ENCODE data around the gene ZNF22.

Gene ZNF22

DNA sequence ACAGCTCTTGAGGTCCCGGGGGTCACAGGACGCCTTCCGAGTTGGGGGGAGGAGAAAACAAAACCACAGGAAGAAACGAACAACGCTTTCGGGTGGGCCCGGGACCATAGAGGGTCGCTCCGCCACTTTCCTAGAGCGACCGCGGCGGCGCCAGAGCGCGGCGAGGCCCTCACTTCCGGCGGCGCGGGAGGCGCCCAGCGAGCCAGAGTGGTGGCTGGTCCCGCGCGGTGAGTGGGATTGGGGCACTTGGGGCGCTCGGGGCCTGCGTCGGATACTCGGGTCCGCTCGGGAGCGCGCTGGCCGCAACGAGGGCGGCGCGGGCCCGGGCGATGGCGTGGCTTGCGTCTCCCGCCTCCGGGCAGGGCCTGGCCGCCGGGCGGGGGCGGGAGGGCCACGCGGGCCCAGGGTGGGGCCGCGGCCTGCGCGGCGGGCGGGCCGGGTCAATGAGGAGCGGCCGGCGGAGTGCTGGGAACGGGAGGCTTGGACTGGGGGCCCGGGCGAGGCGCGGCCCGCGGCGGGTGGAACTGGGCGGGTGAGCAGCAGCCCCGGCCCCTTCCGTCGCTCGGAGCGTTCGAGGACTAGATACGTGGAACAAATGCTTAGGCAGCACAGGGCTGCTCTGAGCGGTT, at the start of gene ZNF22:
ZNF22 (plus strand) TSS at position 172 of the 629 bp plus-strand sequence. CDS start 2,446 bp downstream, outside the sequence.
- DNase-seq (ENCODE audit: low read depth, low spot score) = peak; percentile 67

DNA sequence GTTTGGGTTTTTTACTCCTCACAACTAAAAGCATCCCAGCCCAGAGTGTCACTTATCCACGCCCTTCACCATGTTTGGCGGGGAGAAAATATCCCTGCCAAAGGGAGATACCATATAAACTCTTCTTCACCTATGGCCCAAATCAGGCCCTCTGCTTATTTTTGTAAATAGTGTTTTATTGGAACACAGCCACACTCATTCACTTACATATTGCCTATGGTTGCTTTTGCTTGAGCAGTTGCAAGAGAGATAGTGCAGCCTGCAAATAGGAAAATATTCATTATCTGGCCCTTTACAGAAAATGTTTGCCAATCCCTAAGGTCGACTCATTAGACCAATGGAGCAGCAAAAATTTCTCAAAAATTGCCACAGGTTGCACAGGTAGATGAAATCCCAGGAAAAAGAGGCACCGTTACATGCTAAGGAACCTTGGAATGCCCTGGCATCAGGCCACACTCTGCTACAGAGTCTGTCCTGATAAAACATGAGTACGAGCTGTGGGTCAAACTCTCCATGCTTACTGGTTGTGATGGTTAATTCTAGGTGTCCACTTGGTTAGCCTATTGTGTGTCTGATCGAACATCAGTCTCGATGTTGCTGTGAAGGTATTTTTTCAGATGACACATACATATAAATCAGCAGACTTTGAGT, 49.0 kb upstream of the ZNF22 start:
- no peak for DNase-seq (ENCODE audit: low read depth, low spot score)

DNA sequence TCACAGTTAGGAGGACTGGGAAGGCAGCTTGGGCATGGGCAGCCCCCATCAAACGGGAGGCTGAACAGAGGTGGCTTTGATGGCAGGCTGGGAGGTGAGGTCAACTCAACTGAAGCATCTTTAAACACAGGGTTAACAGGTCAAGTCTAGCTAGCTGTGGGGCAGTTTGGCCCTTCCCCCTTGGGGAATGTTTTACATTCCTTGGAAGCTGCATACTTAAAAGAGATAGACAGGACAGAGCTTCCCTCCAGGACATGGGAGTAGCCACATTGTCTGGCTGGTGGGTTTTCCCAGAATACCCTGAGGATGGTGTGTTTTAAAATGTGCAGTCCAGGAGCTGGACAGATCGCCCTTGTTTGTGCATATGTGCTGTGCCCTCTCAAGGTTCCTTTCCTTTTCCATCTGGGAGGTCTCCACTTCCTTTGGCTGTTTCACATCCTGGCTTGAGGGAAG, 47.9 kb upstream of the ZNF22 start:
- peak; percentile 89 for DNase-seq (ENCODE audit: low read depth, low spot score)

DNA sequence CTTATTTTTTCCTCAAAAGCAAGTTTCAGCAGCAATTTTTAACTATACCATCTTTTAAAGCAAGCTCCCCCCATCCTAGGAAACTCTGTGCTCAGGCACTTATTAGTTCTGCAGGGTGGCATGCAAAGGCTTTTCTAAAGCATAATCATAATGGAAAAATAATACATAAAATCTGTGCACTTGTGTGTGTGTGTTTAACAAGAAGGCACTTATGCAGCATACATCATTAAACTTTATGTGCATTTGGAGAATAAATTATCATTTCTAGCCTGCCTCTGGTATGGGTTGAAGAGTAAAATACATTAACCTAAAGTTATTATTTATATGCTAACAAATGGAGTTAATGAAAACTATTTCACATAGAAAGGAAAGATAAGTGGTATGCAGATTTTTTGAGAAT, 46.7 kb upstream of the ZNF22 start:
- DNase-seq (ENCODE audit: low read depth, low spot score) = no peak

DNA sequence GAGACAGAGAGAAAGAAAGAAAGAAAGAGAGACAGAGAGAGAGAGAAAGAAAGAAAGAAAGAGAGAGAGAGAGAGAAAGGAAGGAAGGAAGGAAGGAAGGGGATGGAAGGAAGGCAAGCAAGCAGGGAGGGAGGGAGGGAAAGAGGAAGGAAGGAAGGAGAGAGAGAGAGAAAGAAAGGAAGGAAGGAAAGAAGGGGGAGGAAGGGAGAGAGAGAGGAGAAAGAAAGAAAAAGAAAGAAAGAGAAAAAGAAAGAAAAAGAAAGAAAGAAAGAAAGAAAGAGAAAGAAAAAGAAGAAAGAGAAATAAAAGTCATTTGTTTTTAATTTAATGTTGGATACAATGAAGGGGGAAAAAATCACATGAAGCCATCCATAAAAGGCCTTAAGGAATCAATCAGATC, 45.8 kb upstream of the ZNF22 start:
- no peak for DNase-seq (ENCODE audit: low read depth, low spot score)

DNA sequence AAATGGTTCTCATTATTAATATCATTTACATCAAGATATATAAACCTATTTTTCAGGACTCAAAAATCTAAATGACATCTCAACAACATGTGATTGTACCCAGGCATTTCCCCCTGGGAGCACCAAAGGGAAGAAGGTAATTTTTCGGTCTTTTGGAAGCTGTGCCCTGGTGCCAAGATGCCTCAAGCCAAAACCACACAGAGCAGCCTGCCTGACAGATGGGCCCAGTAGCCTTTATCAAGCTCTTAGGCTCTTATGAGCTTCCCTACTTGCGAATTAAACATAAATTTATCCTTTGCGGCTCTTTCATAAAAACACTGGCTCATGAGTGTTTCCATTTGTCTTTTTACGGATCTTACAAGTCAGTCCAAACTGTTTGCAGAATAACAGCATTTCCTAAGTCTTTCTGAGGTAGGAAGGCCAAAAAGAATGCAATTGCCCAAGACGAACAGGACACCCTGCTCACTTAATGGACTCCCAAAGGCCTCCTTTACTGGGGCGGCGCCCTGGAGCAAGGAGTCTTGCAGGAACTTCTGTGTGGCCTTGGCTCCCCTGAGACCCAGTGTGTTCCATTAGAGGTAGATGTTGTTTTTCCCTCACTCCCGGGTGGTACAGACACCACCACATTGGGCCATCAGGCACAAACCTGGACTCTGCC, 45.2 kb upstream of the ZNF22 start:
- DNase-seq (ENCODE audit: low read depth, low spot score) = no peak

DNA sequence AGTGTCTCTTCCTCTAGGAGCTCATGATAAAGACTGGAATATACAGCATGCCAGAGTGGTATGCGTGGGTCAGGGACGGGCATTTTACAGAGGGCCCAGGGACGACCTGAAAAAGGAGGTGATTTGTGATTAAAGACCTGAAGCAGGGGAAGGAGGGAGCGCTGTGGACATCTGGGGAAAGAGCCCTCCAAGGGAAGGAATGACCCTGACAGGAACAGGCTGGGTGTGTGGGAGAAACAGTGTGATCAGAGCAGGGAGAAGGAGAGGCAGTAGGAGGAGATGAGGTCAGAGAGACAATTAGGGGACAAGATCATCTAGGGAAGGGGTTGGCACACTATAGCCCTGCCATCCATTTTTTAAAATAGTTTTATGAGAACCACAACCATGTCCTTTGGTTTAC, 44.5 kb upstream of the ZNF22 start:
- no peak for DNase-seq (ENCODE audit: low read depth, low spot score)

DNA sequence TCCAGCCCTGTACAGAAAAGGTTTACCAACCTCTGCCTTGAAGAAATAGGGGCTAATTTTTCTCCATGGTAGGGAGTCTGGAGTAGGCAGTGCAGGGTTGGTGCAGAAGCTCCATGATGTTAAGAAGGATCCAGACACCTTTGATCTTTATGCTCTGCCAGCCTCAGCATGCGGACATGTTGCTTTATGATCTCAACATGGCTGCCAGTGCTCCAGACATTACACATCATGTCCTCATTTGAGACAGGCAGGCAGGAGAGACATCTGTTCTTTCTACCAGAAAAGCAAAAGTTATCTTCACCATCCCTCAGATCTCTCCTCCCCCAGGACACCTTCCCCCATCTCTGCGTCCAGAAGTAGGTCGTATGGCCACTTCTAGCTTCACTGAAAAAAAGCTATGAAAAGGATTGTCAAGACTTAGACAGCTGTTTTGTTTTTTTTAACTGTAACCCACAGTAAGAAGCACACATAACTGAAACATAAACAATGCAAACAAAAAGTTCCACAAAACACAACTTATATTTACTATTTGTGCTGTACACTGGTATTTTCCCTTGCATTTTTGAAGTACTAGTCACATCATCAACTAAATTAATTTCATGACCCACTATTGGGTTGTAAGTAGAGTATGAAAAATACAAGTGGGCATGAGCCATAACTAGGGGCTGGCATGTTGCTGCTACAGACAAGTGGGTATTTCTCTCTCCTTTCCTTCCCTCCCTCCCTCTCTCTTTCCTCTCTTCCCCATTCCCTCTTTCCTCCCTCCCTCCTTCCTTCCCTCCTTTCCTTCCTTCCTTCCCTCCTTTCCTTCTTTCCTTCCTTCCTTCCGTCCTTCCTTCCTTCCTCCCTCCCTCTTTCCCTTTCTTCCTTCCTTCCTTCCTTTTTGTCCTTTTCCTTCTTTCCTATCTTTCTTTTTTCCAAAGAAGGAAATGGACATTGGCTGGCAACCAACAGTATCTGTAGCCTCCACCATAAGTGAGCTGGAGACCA, 43.7 kb upstream of the ZNF22 start:
- no peak for DNase-seq (ENCODE audit: low read depth, low spot score)

DNA sequence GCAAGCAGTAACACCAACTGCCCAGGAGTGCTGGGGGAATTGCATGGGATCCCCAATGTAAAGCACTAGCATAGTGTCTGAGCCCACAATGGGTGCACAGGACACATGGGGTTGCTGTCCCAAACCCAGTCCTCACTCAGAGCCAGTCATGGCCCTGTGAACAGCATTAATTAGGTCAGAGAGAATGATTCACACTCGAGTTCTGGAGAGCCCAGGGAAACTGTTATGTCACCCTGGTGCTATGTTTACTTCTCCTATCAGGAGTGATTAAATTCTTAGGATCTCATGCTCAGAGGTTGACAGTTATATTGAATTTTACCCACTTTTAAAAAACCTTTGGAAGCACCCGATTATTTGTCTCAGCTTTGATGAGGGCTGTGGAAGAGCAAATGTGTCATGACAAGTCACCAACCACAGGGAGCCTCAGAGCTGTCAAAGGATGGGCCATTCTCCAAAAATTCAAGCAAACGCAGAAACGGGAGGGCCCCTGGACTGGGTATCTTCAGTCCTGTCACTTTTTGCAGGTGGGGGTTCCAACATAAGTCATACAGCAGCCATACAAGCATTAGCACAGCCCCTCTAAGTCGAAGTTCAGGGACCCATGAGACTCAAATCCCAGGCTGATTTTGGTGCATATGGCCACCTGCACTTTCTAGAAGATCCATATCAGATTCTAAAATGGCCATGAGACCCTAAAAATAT, 42.4 kb upstream of the ZNF22 start:
- no peak for DNase-seq (ENCODE audit: low read depth, low spot score)

DNA sequence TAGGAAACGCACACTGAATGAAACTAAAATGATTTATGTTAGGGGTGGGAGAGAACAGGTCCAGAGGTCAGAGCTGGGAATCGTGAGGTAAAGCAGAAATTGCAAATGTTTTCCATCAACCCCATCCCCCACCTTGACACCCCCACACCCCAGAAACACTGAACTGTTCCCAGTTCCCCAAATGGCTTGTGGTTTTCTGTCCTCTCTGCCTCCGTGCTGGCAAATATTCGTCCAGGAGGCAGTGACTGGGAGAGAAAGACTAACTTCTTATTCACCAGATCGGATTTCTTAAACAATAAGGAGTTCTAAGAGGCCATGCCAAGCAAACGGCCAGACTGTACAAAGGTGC, 41.9 kb upstream of the ZNF22 start:
- DNase-seq (ENCODE audit: low read depth, low spot score) = no peak

DNA sequence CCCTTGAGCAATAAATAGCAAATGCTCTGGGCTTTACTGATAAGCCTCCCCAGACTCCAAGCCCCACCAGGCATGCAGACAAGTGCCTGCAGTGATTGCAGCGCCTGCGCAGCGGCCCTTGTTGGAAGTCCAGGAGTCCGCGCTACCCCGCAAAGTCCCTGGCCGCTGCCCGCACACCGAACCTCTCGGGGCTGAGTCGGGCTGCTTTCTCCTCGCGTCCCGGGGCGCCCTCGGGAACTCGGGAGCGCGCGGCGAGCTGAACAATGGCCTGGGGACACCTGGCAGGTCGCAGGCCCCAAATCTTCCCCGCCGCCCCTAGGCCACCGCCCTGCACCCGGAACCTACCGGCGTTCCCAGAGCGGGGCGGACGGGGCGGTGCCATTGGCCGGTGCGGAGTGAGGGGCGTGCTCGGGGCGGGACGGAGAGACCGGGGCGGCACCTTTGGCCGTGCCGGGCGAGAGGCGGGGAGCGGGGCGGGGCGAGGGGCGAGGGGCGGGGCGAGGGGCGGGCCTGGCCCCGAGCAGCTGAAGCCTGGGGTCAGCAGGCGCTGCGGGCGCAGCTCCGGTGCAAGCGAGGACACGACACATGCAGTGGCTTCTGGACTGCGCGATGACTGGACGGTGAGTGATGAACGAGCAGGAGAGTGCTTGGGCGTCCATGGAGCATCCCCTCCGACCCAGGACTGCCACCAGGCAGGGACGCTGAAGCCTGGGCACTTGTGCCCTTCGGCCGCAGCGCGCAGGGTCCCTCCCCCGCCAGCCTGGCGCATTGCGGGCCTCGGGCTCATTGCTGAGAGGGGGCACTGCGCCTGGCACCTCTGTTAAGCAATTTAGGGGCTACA, 41.3 kb upstream of the ZNF22 start, which contains the start of gene RASSF4:
RASSF4 (plus strand) TSS at position 556 of the 841 bp plus-strand sequence. CDS start 10,401 bp downstream, outside the sequence.
- DNase-seq (ENCODE audit: low read depth, low spot score) = peak; percentile 93

DNA sequence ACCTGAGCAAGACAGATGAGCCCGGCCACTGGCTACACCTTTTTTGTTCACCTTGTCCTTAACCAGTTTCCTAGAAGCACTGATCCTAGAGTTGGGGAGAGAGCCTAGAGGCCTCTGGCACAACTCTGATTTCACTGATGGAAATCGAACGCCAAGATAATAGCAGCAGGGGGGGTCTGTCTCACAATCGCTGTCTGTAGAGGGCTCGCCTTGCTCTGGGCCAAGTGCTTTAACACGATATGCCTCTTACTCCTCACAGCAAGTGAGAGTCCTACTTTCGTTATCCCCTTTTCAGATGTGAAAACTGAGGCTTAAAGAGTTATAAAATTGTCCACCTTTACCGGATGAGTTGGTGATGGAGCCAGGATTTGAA, 40.6 kb upstream of the ZNF22 start:
- no peak for DNase-seq (ENCODE audit: low read depth, low spot score)

DNA sequence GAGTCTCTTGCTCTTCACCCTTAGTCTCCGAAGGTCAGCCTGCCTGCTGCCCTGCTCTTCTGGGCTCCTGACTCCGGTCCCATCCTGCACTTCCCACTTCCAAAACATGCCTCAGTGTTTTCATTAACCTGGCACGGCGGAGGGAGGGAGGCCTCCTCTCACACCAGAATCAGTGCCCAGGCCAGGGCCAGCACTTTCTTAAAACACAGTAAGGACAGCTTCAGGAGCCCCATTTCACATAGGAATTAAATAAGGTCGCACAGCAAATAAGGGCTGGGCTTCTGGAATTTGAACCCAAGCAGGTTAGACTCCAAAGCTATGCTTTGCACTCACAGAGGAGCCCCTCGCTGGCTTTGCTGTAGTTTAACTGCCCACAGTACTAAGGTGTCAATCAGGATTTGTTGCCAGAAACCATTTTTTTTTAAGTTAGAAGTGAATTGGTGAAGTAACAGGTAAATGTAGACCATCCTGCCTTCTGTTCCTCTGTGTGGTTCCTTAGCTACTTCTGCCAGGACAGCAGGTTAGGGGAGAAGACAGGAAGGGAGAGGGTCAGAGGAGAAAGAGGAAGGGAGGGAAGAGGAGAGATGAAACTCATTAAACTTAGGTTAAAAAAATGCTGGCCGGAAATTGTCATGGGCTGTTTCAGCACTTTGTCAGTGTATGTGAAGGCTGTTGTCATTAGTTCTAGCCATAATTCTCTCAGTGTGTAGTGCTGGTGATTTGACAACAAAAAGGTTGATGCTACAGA, 40.1 kb upstream of the ZNF22 start:
- DNase-seq (ENCODE audit: low read depth, low spot score) = no peak

DNA sequence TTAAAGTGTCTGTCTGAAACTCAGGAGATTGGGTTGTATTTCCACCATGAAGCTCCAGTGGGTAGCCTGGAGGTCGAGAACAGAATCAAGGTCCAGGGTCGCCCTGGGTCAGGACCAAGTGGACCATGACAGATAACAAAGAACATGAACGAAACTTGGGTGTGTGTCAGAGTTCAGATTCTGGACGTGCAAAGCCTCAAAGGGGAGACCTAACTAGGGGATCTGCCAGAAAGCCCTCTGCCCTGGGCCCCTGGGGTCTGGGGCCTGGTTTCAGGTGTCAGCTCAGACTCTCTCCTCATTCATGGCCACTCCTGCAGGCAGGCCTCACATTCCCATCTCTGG, 39.5 kb upstream of the ZNF22 start:
- no peak for DNase-seq (ENCODE audit: low read depth, low spot score)

DNA sequence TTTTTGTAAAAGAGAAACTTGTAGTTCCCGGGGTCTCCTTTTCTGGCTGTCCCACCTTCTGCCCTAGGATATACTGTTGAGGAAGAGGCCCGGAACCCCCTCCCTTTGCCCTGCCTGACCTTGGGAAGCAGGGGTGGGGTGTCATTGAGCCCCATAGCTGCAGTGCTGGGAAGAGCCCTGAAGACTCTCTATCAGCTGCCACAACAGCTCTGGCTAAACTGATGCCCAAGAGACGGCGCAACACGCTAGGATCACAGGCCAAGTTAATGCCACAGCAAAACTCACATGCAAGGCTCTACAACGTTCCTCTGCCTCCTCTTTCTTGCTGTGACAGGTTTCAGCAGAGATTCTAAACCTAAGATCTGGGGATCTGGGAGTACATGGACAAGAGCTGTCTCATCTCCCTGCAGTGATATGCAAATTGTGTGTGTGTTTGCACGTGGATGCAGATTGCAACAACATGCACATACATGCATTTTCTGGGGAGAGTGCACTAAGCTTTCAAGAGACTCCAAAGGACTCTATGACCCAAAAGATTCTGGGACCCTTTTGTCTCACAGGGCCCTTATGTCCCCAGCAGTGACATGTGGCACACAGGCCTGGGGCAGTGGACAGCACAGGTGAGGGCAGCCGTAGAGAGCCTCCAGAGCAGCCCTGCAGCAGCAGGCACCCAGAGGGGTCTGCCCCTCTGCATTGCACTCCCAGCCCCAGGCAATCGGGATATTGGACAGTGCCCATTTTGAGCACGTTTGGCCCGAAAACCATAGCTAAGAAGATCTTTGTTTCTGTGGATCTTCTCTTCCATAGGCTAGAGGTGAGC, 38.6 kb upstream of the ZNF22 start:
- no peak for DNase-seq (ENCODE audit: low read depth, low spot score)

DNA sequence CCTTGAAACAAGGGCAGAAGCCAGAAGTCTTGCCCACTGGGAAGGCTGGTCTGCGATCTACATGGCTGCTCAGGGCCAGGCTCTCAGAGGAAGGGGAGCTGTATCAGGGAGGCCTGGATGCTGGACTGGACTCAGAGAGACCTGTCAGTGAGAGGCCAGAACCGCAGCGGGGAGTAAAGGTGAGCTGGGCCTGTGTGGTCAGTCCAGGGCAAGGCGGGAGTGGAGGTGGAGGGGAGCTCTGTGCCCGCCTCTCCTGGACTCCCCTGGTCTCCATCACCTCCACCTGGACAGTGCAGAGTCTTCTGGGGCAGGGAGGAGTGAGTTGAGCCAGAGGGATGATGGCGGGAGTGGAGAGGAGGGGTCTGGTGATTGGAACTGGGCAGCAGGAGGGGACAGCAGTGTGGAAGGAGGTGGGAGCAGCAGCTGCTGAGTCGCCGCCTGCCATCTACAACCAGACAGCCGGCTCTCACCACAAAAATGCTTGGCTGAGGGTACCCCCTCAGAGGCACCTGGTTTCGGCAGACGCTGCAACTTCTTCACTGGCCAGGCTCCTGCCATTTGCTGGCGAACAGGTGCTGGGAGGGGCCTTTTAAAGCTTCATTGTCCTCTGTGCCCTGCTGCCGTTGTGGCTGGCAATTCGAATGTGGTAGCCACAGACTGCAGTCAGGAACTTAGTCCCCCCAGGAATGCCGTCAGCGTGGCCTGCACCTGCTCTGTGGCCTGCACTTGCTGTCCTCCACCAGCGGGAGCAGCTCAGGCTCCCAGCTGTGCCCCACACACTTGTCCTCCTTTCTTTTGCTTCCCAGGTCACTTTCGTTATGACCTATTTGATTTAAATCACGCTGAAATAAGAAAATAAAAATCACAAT, 37.6 kb upstream of the ZNF22 start:
- DNase-seq (ENCODE audit: low read depth, low spot score) = peak; percentile 47

DNA sequence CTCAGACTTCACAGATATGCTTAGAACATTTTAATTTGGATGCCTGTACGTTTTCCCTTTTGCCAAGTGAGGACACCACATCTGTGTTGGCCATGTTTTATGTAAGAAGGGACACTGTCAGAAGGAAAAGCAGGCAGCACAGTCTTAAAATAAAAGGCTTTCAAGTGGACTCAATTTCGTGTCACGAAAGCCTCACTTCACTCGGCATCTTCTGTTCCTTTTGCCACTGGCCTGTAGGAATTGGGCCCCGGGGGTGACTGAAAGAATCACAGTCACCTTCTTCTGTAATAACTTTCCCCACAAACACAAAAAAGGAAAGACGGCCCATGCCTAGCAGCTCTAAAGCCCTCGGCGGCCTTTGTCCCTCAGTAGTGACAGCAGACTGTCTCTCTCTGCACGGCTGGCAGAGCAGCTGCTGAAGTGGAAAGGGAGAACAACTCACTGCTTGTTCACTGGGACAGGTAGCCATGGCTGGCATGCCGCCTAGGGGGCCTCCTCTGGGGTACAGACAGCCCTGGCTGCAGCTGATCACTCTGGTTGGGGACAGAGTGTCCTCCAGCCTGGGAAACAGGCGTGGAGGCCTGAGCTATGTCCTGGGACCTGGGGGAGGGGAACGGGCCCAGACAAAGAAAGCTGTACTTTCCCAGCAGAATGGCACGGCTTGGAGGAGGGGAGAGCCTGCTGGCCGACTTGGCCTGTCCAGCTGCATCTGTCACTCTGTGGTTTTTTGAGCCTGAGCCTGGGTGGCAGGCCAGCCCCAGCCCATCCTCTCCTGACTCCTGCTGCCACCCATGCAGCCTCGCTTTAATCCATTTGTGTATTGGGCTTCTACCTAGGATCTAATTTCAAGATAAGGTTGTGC, 36.7 kb upstream of the ZNF22 start:
- peak; percentile 86 for DNase-seq (ENCODE audit: low read depth, low spot score)

Measured in ELF-1 (cell line).